HEK293T (cell line): ENCODE results near the gene ERMP1.

Experiments
- BHLHE40 ChIP-seq: fragments of 450-650 bp; IDR thresholded peaks from 2 replicates; pipeline ENCODE4 v1.6.1; 2016; ENCODE audit warnings: mild to moderate bottlenecking, moderate library complexity, borderline replicate concordance
- CTBP1 ChIP-seq: fragments of 450-650 bp; IDR thresholded peaks from 2 replicates; pipeline ENCODE4 v1.6.1; 2016; ENCODE audit warnings: borderline replicate concordance
- ELF4 ChIP-seq: fragments of 450-650 bp; IDR thresholded peaks from 2 replicates; pipeline ENCODE4 v1.6.1; 2017; ENCODE audit warnings: antibody characterized with exemption
- FOXA1 ChIP-seq: fragments of 450-650 bp; IDR thresholded peaks from 2 replicates; pipeline ENCODE4 v1.6.1; 2016; ENCODE audit warnings: mild to moderate bottlenecking
- FOXK2 ChIP-seq: fragments of 450-650 bp; IDR thresholded peaks from 2 replicates; pipeline ENCODE4 v1.6.1; 2016; ENCODE audit warnings: mild to moderate bottlenecking
- HDGF ChIP-seq: fragments of 450-650 bp; IDR thresholded peaks from 2 replicates; pipeline ENCODE4 v1.6.1; 2017; ENCODE audit warnings: antibody characterized with exemption, borderline replicate concordance
- L3MBTL2 ChIP-seq: fragments of 450-650 bp; conservative IDR thresholded peaks from 2 replicates; pipeline ENCODE4 v1.6.1; 2016; ENCODE audit warnings: mild to moderate bottlenecking
- LEF1 ChIP-seq: fragments of 450-650 bp; IDR thresholded peaks from 2 replicates; pipeline ENCODE4 v1.6.1; 2017; ENCODE audit warnings: mild to moderate bottlenecking, borderline replicate concordance
- PKNOX1 ChIP-seq: fragments of 450-650 bp; IDR thresholded peaks from 2 replicates; pipeline ENCODE4 v1.6.1; 2016
- SP1 ChIP-seq: fragments of 450-650 bp; IDR thresholded peaks from 2 replicates; pipeline ENCODE4 v1.6.1; 2017
- SUZ12 ChIP-seq: fragments of 450-650 bp; IDR thresholded peaks from 2 replicates; pipeline ENCODE4 v1.6.1; 2016; ENCODE audit warnings: mild to moderate bottlenecking
- ZNF384 ChIP-seq: fragments of 450-650 bp; IDR thresholded peaks from 2 replicates; pipeline ENCODE4 v1.6.1; 2016

- TF ChIP-seq LEF1 (no peak), ZNF384 (no peak), ELF4 (no peak), HDGF (no peak), BHLHE40 (no peak), FOXA1 (no peak), FOXK2 (no peak), CTBP1 (no peak), SUZ12 (no peak), SP1 (no peak), PKNOX1 (no peak), L3MBTL2 (no peak)
These were observed 35.3 kb upstream of the ERMP1 start for GRCh38 chr9:5868235-5868634.
